Activated T-helper 2 cell treated with anti-CD3 and anti-CD28 coated beads, Interferon-gamma antibody, Interleukin-2, Interleukin-4, amounts not matched to agents 10 μg/mL and 5 μg/mL and 100 μg/mL, durations not matched to agents 14 hours and 24 hours and 36 hours (primary cell): ENCODE results near the gene SERINC5. TPM values are rescaled to one million over a fixed set of nuclear protein-coding genes. Genes with fewer than 3 reads are reported as not detected.
"Not testable (repeated sequence)": the region's sequence is repeated elsewhere in the genome, so short reads cannot be mapped to it uniquely, and the experiment has no call there.

Experiments used
- DNase-seq: peaks from one replicate; pipeline ENCODE4 v3.0.0; 2021; ENCODE audit warnings: low spot score
- H3K27ac Mint-ChIP-seq: one replicate; pipeline ENCODE4 v1.8.0; 2021; ENCODE audit warnings: mixed read lengths
- H3K27me3 Mint-ChIP-seq: one replicate; pipeline ENCODE4 v1.8.0; 2021; ENCODE audit warnings: low read depth, mixed read lengths
- H3K36me3 Mint-ChIP-seq: one replicate; pipeline ENCODE4 v1.8.0; 2021; ENCODE audit warnings: low read depth, mixed read lengths
- H3K4me1 Mint-ChIP-seq: one replicate; pipeline ENCODE4 v1.8.0; 2021; ENCODE audit warnings: low read depth, mixed read lengths
- H3K4me3 Mint-ChIP-seq: one replicate; pipeline ENCODE4 v1.8.0; 2021; ENCODE audit warnings: low read depth, mild to moderate bottlenecking, moderate library complexity, mixed read lengths
- H3K9me3 Mint-ChIP-seq: one replicate; pipeline ENCODE4 v1.8.0; 2021; ENCODE audit warnings: mixed read lengths
- intact Hi-C: fragments of 100-400 bp; cut with micrococcal nuclease; formaldehyde crosslinking; loops from one replicate; pipeline ENCODE4 v1.15.1; 2023
- total RNA-seq: library from RNA; stranded (reverse); gene quantifications from 2 replicates; pipeline ENCODE4 v1.2.3, GENCODE V29; 2022

The SERINC5 gene
- total RNA-seq, 1 donor from 2014 or later: 18.9 TPM

DNA sequence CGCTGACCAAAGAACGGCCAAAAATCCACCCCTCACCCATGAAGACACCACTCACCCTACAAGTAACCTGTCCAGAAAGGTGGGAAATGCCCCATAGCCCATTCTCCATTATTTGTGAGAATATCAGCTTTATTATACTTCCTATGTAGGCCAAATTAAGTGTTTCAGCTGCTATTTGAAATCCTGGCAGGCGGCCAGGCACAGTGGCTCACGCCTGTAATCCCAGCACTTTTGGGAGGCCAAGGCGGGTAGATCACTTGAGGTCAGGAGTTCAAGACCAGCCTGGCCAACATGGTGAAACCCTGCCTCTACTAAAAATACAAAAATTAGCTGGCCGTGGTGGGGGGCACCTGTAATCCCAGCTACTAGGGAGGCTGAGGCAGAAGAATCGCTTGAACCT, 54.1 kb downstream of the SERINC5 start:
- not testable (repeated sequence) for H3K27ac Mint-ChIP-seq

DNA sequence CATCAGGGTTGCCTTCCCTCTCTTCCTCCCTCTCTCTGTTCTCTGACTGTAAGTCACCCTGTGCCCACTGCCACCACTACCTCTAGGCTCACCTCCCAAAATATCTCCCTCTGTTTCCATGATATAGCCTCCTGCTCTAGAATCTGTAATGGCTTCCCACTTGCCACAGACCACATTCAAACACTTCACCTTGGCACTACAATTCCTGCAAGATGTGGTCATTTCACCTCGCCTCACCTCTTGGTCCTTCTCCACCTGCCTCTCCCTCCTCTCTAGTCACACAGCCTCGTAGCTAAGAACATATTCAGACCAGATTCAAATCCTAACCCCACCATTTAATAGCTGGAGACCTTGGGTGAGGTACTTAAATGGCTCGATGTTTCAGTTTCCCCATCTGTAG, 56.9 kb downstream of the SERINC5 start:
- Mint-ChIP-seq H3K4me1 (peaks cover 39% of the 10 kb centered on the region), H3K27ac (peak overlapping the region; percentile 39), H3K9me3 (no peaks in the 10 kb centered on the region), H3K4me3 (no peak overlapping the region), H3K27me3 (no peaks in the 10 kb centered on the region), H3K36me3 (peaks cover 56% of the 10 kb centered on the region)
- no peak for DNase-seq
- intact Hi-C loops: no loop called here

More for the DNA sequence above, 54.1 kb downstream of the SERINC5 start:
- H3K9me3 Mint-ChIP-seq, H3K27me3 Mint-ChIP-seq, H3K4me3 Mint-ChIP-seq, intact Hi-C loops, DNase-seq: not testable (repeated sequence)
- H3K4me1 Mint-ChIP-seq: peaks cover 44% of the 10 kb centered on the region
- H3K36me3 Mint-ChIP-seq: peaks cover 59% of the 10 kb centered on the region

DNA sequence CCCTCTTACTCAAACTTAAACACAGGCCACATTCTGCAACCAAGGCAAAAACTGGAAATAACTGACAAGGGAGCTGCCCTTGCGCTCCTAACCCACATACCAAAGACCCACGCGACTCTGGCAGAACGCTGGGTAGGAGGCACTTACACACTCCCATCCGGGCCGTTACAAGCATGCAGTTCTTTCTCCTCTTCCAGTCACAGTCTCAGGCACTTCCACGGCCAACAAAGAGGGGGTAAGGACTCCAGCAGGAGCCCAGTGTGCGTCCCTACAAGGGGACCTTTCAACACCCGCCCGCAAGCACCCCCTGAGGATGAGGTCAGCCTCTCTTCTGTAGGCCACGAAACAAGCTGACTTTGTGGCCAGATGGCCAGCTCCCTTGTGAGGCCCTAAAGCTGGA, 57.4 kb downstream of the SERINC5 start:
- intact Hi-C loops: no loop called here
- no peaks in the 10 kb centered on the region for H3K9me3 Mint-ChIP-seq
- H3K36me3 Mint-ChIP-seq: peaks cover 52% of the 10 kb centered on the region
- H3K27ac Mint-ChIP-seq: no peak overlapping the region
- peaks cover 44% of the 10 kb centered on the region for H3K4me1 Mint-ChIP-seq
- no peak for DNase-seq
- no peaks in the 10 kb centered on the region for H3K27me3 Mint-ChIP-seq
- H3K4me3 Mint-ChIP-seq: no peak overlapping the region

DNA sequence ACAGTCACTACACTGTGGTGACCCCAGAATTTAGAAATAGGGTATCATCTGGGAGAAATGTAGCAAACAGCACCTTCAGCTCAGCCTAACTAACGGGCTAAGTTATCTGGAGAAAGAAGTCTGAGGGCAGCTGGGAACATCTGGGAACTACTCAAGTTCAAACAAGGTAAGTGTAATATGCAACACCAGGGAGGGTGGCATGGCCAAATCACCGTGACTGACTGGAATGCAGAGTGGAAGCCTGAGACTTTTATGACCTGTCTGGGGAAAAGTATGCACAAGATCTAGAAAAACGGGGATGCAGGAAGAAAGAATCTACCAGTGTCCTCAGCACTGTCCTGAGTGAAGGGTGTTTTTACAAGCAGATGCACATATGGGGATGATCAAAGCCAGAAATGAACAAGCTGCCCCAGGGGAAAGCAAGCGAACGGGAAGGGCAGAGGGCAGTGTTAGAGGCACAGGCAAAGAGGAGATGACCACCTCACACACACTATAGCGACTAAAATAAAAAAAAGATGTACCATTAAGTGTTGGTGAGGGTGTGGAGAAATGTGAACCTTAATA, 59.9 kb downstream of the SERINC5 start:
- intact Hi-C loops: loop anchor here (2.0 kb wide), 1 partner anchor 51 kb away; no protein-coding TSS in a partner anchor
- peaks cover 57% of the 10 kb centered on the region for H3K4me1 Mint-ChIP-seq
- H3K36me3 Mint-ChIP-seq: peaks cover 35% of the 10 kb centered on the region
- DNase-seq: no peak
- no peak overlapping the region for H3K4me3 Mint-ChIP-seq
- H3K27me3 Mint-ChIP-seq: no peaks in the 10 kb centered on the region
- no peaks in the 10 kb centered on the region for H3K9me3 Mint-ChIP-seq
- H3K27ac Mint-ChIP-seq: peak overlapping the region; percentile 30

DNA sequence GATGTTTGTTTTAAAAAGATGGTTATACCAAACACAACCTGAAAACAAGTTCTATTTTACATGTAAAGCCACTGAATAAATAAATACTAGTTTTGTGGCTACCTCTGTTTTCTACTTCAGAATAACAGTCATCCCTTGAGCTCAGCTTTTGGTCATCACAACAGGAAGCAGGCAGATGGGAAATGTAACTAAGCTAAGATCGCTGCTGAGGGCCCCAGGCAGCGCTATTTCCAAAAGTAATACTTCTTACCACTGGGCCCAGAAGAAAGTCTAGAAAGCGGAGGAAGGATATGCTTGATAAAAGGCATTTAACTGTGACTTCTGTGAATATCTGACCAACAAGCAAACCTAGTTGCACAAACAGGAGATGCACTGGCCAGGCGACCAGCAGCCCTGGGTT, 61.4 kb downstream of the SERINC5 start:
- Mint-ChIP-seq H3K27me3 (no peaks in the 10 kb centered on the region), H3K4me1 (peaks cover 68% of the 10 kb centered on the region), H3K9me3 (no peaks in the 10 kb centered on the region), H3K27ac (peak overlapping the region; percentile 97), H3K36me3 (peaks cover 25% of the 10 kb centered on the region), H3K4me3 (peak overlapping the region; percentile 13)
- no peak for DNase-seq
- intact Hi-C loops: loop anchor here (1.0 to 5.0 kb wide), 4 partner anchors 38 to 102 kb away; no protein-coding TSS in a partner anchor

DNA sequence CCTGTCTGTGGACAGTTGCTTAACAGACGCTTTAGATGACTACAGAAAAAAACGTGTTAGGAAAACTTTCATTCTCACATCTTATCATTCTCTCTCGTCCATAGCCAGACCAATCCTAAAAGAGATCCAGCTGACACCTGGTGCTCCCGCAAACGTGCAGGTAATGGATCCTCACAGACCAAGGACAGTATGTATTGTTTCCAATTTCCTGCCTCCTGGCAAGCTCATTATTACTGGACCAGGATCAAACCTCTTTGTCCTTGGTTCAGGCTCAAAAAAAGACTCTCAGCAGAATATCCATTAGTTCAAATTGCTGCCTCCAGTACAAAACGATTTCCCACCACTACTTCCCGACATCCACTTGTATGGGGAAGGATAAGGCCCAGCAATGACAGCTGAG, 62.4 kb downstream of the SERINC5 start:
- Mint-ChIP-seq H3K27me3 (no peaks in the 10 kb centered on the region), H3K4me1 (peaks cover 72% of the 10 kb centered on the region), H3K27ac (peak overlapping the region; percentile 97), H3K36me3 (peaks cover 16% of the 10 kb centered on the region), H3K9me3 (no peaks in the 10 kb centered on the region), H3K4me3 (peak overlapping the region; percentile 75)
- intact Hi-C loops: loop anchor here (2.0 to 5.0 kb wide), 4 partner anchors 13 to 101 kb away; no protein-coding TSS in a partner anchor
- no peak for DNase-seq

DNA sequence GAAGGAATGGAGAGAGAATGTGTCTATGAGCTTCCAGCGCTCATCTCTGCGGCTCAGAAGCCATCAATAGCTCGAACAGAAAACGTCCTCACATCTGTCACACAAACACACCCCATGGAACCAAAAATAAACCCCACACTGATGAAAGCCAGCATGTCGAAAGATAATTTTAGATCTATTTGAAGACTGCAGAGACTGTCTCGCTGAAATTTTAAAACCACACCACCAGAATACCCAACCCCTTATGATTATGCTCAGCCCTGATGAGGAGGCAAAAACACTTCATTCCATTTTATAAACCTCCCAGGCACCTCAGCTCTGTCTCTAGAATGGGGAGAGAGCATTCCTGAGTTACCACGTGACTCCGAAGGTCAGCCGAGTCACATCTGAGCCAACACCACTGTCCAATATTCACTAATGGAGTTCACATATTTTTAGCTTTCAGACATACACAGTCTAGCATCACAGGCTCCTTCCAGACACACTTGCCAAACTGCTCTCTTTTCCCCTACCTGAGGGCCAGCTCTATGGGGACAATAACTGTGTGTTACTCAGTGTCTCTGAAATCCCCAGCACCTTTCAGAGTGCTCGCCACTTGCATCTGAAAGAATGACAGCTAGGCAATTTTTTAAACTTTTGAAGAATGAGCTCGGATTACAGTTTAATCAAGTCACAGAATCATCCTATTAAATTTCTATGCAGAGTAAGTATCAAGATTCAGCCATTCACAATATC, 63.2 kb downstream of the SERINC5 start:
- peaks cover 15% of the 10 kb centered on the region for H3K36me3 Mint-ChIP-seq
- no peaks in the 10 kb centered on the region for H3K9me3 Mint-ChIP-seq
- peaks cover 76% of the 10 kb centered on the region for H3K4me1 Mint-ChIP-seq
- H3K4me3 Mint-ChIP-seq: peak overlapping the region; percentile 75
- intact Hi-C loops: loop anchor here (1.0 to 5.0 kb wide), 5 partner anchors 8 to 100 kb away; no protein-coding TSS in a partner anchor
- H3K27me3 Mint-ChIP-seq: no peaks in the 10 kb centered on the region
- H3K27ac Mint-ChIP-seq: peak overlapping the region; percentile 97
- no peak for DNase-seq

DNA sequence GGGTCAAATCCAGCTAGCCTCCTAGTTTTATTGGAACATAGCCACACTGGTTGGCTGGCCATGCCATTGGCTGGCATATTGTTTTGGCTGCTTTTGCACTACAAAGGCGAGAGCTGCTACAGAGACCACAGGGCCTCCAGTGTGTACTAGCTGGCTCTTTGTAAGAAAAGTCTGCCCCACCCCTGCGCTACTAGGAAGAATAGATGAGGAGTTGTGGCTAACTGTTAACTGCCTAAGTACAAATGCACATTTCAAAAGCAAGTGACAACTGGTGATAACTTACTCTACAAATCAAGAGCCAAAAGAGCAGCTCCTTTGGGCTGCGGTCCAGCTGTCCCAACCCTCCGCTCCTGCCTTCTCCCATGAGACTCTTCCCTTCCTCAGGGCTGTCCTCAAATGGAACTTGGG, 63.9 kb downstream of the SERINC5 start:
- no peaks in the 10 kb centered on the region for H3K9me3 Mint-ChIP-seq
- peak overlapping the region; percentile 75 for H3K4me3 Mint-ChIP-seq
- H3K36me3 Mint-ChIP-seq: peaks cover 19% of the 10 kb centered on the region
- peaks cover 78% of the 10 kb centered on the region for H3K4me1 Mint-ChIP-seq
- peak; percentile 53 for DNase-seq
- H3K27me3 Mint-ChIP-seq: no peaks in the 10 kb centered on the region
- intact Hi-C loops: loop anchor here (1.0 to 5.0 kb wide), 5 partner anchors 8 to 100 kb away; no protein-coding TSS in a partner anchor
- H3K27ac Mint-ChIP-seq: peak overlapping the region; percentile 97

DNA sequence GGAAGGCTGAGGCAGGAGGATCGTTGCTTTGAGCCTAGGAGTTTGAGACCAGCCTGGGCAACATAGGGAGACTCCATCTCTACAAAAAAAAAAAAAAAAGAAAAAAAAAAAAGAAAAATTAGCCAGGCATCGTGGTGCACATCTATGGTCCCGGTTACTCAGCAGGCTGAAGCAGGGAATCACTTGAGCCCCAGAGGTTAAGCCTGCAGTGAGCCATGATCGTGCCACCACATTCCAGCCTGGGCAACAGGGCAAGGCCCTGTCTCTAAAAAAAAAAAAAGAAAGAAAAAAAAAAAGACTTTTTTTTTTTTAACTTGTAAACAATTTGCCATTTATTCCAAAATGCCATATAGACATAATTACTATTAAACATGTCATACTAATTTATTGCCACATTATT, 64.5 kb downstream of the SERINC5 start:
- H3K4me1 Mint-ChIP-seq: peaks cover 80% of the 10 kb centered on the region
- H3K27ac Mint-ChIP-seq: peak overlapping the region; percentile 97
- intact Hi-C loops: loop anchor here (5.0 kb wide), 2 partner anchors 41 to 99 kb away; no protein-coding TSS in a partner anchor
- no peaks in the 10 kb centered on the region for H3K9me3 Mint-ChIP-seq
- DNase-seq: no peak
- H3K4me3 Mint-ChIP-seq: peak overlapping the region; percentile 75
- H3K27me3 Mint-ChIP-seq: no peaks in the 10 kb centered on the region
- H3K36me3 Mint-ChIP-seq: peaks cover 22% of the 10 kb centered on the region

DNA sequence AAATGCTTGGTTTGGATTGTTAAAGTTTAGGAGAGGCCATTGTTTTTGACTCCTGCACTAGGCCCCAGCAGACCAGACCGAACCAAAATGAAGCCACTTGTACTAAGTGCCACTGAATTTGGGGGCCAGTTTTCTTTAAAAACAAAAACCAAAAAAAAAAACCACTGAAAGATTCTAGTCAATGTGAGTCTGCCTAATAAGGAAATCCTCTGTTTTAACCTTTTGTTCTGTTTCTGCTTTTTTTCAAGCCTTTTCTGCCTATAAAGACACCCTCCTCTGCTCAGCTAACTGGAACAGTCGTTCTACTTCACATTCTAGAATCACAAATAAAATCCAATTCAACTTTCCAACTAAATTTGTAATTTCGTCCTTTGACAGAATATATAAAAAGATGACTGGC, 64.9 kb downstream of the SERINC5 start:
- Mint-ChIP-seq H3K36me3 (peaks cover 20% of the 10 kb centered on the region), H3K4me1 (peaks cover 78% of the 10 kb centered on the region)
- intact Hi-C loops: loop anchor here (5.0 kb wide), 2 partner anchors 41 to 99 kb away; no protein-coding TSS in a partner anchor

DNA sequence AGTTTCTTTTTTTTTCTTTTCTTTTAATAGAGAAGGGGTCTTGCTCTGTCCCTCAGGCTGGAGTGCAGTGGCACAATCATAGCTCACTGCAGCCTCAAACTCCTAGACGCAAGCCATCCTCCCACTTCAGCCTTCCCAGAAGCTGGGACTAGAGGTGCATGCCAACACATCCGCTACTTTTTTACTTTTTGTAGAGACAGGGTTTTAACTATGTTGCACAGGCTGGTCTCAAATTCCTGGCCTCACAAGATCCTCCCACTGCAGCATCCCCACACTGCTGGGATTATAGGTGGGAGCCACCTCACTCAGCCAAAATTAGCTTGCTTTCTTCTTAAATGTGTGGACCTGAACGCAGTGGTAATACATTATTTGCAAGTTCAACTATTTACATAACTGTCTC, 66.1 kb downstream of the SERINC5 start:
- Mint-ChIP-seq H3K4me3 (peak overlapping the region; percentile 82), H3K36me3 (peaks cover 14% of the 10 kb centered on the region)

More for the DNA sequence above, 64.9 kb downstream of the SERINC5 start:
- Mint-ChIP-seq H3K9me3 (no peaks in the 10 kb centered on the region), H3K4me3 (peak overlapping the region; percentile 61), H3K27me3 (no peaks in the 10 kb centered on the region), H3K27ac (peak overlapping the region; percentile 97)
- DNase-seq: no peak

DNA sequence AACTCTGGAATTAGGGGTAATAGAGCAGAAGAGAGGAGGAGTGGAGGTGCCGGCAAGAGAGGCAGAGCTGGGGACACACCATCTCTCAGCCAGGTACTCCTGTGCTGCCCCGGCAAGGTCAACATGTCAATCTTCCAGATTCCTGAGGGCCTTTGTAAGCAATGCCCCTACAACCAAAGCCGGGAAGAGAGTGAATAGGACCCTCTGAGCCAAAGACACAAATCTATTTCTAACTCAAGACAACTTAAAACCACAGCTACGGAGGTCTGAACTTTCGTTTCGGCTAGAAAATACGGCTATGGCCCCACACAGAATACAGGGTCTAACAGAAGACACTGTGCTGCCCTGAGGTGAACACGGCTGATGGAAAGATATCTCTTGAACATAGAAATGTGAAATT, 66.6 kb downstream of the SERINC5 start:
- H3K4me1 Mint-ChIP-seq: peaks cover 83% of the 10 kb centered on the region
- peaks cover 14% of the 10 kb centered on the region for H3K36me3 Mint-ChIP-seq
- H3K9me3 Mint-ChIP-seq: no peaks in the 10 kb centered on the region
- peak overlapping the region; percentile 82 for H3K4me3 Mint-ChIP-seq
- no peak for DNase-seq
- H3K27ac Mint-ChIP-seq: peak overlapping the region; percentile 97
- H3K27me3 Mint-ChIP-seq: no peaks in the 10 kb centered on the region
- intact Hi-C loops: no loop called here

More for the DNA sequence above, 66.1 kb downstream of the SERINC5 start:
- H3K9me3 Mint-ChIP-seq: no peaks in the 10 kb centered on the region
- intact Hi-C loops: loop anchor here (5.0 kb wide), 2 partner anchors 43 to 97 kb away; no protein-coding TSS in a partner anchor
- no peaks in the 10 kb centered on the region for H3K27me3 Mint-ChIP-seq
- no peak for DNase-seq
- H3K27ac Mint-ChIP-seq: peak overlapping the region; percentile 97
- H3K4me1 Mint-ChIP-seq: peaks cover 83% of the 10 kb centered on the region
